OCI-LY1 (cell line): ENCODE measurements around the gene NAAA.

Experiments
- CTCF ChIP-seq: fragments of 200-600 bp; sonication (generic), shearing (Covaris generic); IDR thresholded peaks from 2 replicates; pipeline ENCODE4 v1.5.1; 2017; ENCODE audit warnings: mild to moderate bottlenecking, antibody characterized with exemption, low read length, moderate library complexity, mixed read lengths
- EZH2 ChIP-seq: fragments of 200-600 bp; sonication (generic), shearing (Covaris generic); IDR thresholded peaks from 2 replicates; pipeline ENCODE4 v1.8.0; 2017; ENCODE audit warnings: borderline replicate concordance, mixed run types, mild to moderate bottlenecking, antibody characterized with exemption, low read length, moderate library complexity, mixed read lengths

GRCh38 chr4:75916091-75916661, 24.6 kb downstream of the NAAA start:
- TF ChIP-seq CTCF (peak; percentile 92), EZH2 (no peak)
